OCI-LY7 (cell line): ENCODE measurements around the gene CREB3L1. TPM values are rescaled to one million over a fixed set of nuclear protein-coding genes. Genes with fewer than 3 reads are reported as not detected.
A peak's percentile ranks its signal among the peaks of the same experiment; 100 is the strongest.

Experiments used
- BruUV-seq: library from RNA; stranded (reverse); fragments of 400-500 nt; replicated peaks from 2 replicates; lab custom pipeline; 2021; lab: Mats Ljungman, UMichigan
- CTCF ChIA-PET: fragments of 300-600 bp; sonication (Branson Sonifier 250); formaldehyde crosslinking; loops from one replicate; lab custom pipeline; 2022; ENCODE audit warnings: antibody characterized with exemption; ENCODE audit not compliant: unreplicated experiment; lab: Charles Lee
- POLR2A ChIA-PET: fragments of 300-600 bp; sonication (Branson Sonifier 250); formaldehyde crosslinking; loops from one replicate; lab custom pipeline; 2022; ENCODE audit warnings: antibody characterized with exemption; lab: Charles Lee
- DNase-seq: peaks from one replicate; pipeline ENCODE4 v3.0.0-alpha.2; 2015; ENCODE audit warnings: low spot score
- H2AFZ ChIP-seq: fragments of 200-600 bp; sonication (generic), shearing (Covaris generic); 2 replicates; pipeline ENCODE4 v1.6.1; 2014; ENCODE audit warnings: mild to moderate bottlenecking, antibody characterized with exemption, low read length, moderate library complexity
- H3K27ac ChIP-seq: fragments of 200-600 bp; sonication (generic); 2 replicates; pipeline ENCODE4 v1.5.1; 2014; ENCODE audit warnings: mixed run types, low read depth, mild to moderate bottlenecking, moderate library complexity, low read length, inconsistent platforms; ENCODE audit not compliant: poor library complexity, severe bottlenecking
- H3K36me3 ChIP-seq: fragments of 200-600 bp; sonication (generic); 2 replicates; pipeline ENCODE4 v1.6.1; 2014; ENCODE audit warnings: mild to moderate bottlenecking, antibody characterized with exemption, low read length, moderate library complexity, mixed read lengths; ENCODE audit not compliant: insufficient read depth
- H3K4me1 ChIP-seq: fragments of 200-600 bp; sonication (generic); 2 replicates; pipeline ENCODE4 v1.5.1; 2014; ENCODE audit warnings: mild to moderate bottlenecking, low read length; ENCODE audit not compliant: insufficient read depth, poor library complexity, severe bottlenecking
- H3K4me2 ChIP-seq: fragments of 200-600 bp; sonication (generic); 2 replicates; pipeline ENCODE4 v1.6.1; 2014; ENCODE audit warnings: mild to moderate bottlenecking, low read length
- H3K4me3 ChIP-seq: fragments of 200-600 bp; sonication (generic); 2 replicates; pipeline ENCODE4 v1.5.1; 2014; ENCODE audit warnings: mild to moderate bottlenecking, low read depth, low read length; ENCODE audit not compliant: poor library complexity, severe bottlenecking
- H3K79me2 ChIP-seq: fragments of 200-600 bp; sonication (generic); 2 replicates; pipeline ENCODE4 v1.6.1; 2016; ENCODE audit warnings: low read depth, mild to moderate bottlenecking, low read length, moderate library complexity, mixed read lengths; ENCODE audit not compliant: insufficient read depth
- H3K9me2 ChIP-seq: fragments of 200-600 bp; sonication (generic); 2 replicates; pipeline ENCODE4 v1.6.1; 2016; ENCODE audit warnings: mild to moderate bottlenecking, low read length, mixed read lengths; ENCODE audit not compliant: insufficient read depth
- H3K9me3 ChIP-seq: fragments of 200-600 bp; sonication (generic); 2 replicates; pipeline ENCODE4 v1.6.1; 2014; ENCODE audit warnings: mild to moderate bottlenecking, mixed run types, low read length, mixed read lengths
- H4K20me1 ChIP-seq: fragments of 200-600 bp; sonication (generic); 2 replicates; pipeline ENCODE4 v1.6.1; 2014; ENCODE audit warnings: mild to moderate bottlenecking, antibody characterized with exemption, low read length, moderate library complexity, mixed read lengths; ENCODE audit not compliant: insufficient read depth
- EZH2phosphoT487 ChIP-seq: fragments of 200-600 bp; sonication (generic); IDR thresholded peaks from 2 replicates; pipeline ENCODE4 v1.6.1; 2018; ENCODE audit warnings: low read depth, borderline replicate concordance, mild to moderate bottlenecking, mixed run types, antibody characterized with exemption, low read length, moderate library complexity, mixed read lengths
- intact Hi-C: fragments of 100-400 bp; cut with micrococcal nuclease; formaldehyde crosslinking; loops from one replicate; pipeline ENCODE4 v1.10.0; 2022; ENCODE audit not compliant: unreplicated experiment
- total RNA-seq, 2 experiments: library from RNA; depleted of rRNA in 1 of 2; stranded (reverse); fragments of >200 nt in 1 of 2; shearing (Covaris generic) in 1 of 2; gene quantifications; 2 replicates each; pipeline ENCODE4 v1.2.3, GENCODE V29; 2014 to 2022
- TF ChIP-seq, protein P1 (sequence below): fragments of 200-600 bp; sonication (generic); conservative IDR thresholded peaks from 2 replicates; pipeline ENCODE4 v1.5.1; 2014; ENCODE audit warnings: mild to moderate bottlenecking, antibody characterized with exemption, low read length, moderate library complexity, mixed read lengths

Gene CREB3L1
- total RNA-seq, 2 experiments from 2014 or later: 0.17 TPM; not detected in 1

DNA sequence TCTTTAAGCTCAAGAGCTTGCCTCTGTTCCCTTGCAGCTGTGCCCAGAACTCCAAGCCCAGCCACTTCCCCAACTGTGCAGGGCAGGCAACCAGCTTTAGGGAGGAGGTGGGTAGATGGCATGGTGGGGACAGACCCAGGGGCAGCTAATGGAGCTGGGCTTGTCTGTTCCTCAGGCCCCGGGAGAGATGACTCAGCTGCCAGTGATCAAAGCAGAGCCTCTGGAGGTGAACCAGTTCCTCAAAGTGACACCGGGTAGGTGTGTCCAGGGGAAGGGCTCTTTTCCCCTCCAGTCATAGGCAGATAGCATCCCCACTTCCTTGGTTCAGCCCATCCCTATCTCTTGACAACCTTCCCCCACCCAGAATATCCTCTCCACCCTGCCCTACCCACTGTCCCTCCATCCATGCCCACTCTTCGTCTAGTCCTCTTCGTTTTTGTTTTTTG, 32.4 kb downstream of the CREB3L1 start:
- DNase-seq: peak; percentile 40
- no peak overlapping the region for H3K4me3 ChIP-seq
- H3K4me1 ChIP-seq: peaks cover 6% of the 10 kb centered on the region
- no peaks in the 10 kb centered on the region for H4K20me1 ChIP-seq
- H3K36me3 ChIP-seq: no peaks in the 10 kb centered on the region
- H3K9me3 ChIP-seq: no peaks in the 10 kb centered on the region
- H3K4me2 ChIP-seq: no peak overlapping the region
- H3K9me2 ChIP-seq: no peaks in the 10 kb centered on the region
- intact Hi-C loops: no loop called here
- POLR2A ChIA-PET: interaction anchor here (0.6 to 2.4 kb wide), 5 partner anchors 8 to 584 kb away, joined by 3 to 13 read pairs (median 9); no protein-coding TSS in a partner anchor
- no TSS peak for BruUV-seq
- CTCF ChIA-PET: interaction anchor here (0.7 to 4.5 kb wide), 5 partner anchors 9 to 71 kb away, joined by 3 to 22 read pairs (median 6); no protein-coding TSS in a partner anchor
- H3K79me2 ChIP-seq: no peaks in the 10 kb centered on the region
- no peak for TF ChIP-seq EZH2phosphoT487
- TF ChIP-seq, protein P1, sequence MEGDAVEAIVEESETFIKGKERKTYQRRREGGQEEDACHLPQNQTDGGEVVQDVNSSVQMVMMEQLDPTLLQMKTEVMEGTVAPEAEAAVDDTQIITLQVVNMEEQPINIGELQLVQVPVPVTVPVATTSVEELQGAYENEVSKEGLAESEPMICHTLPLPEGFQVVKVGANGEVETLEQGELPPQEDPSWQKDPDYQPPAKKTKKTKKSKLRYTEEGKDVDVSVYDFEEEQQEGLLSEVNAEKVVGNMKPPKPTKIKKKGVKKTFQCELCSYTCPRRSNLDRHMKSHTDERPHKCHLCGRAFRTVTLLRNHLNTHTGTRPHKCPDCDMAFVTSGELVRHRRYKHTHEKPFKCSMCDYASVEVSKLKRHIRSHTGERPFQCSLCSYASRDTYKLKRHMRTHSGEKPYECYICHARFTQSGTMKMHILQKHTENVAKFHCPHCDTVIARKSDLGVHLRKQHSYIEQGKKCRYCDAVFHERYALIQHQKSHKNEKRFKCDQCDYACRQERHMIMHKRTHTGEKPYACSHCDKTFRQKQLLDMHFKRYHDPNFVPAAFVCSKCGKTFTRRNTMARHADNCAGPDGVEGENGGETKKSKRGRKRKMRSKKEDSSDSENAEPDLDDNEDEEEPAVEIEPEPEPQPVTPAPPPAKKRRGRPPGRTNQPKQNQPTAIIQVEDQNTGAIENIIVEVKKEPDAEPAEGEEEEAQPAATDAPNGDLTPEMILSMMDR: no peak
- H2AFZ ChIP-seq: no peak overlapping the region
- H3K27ac ChIP-seq: no peak overlapping the region

DNA sequence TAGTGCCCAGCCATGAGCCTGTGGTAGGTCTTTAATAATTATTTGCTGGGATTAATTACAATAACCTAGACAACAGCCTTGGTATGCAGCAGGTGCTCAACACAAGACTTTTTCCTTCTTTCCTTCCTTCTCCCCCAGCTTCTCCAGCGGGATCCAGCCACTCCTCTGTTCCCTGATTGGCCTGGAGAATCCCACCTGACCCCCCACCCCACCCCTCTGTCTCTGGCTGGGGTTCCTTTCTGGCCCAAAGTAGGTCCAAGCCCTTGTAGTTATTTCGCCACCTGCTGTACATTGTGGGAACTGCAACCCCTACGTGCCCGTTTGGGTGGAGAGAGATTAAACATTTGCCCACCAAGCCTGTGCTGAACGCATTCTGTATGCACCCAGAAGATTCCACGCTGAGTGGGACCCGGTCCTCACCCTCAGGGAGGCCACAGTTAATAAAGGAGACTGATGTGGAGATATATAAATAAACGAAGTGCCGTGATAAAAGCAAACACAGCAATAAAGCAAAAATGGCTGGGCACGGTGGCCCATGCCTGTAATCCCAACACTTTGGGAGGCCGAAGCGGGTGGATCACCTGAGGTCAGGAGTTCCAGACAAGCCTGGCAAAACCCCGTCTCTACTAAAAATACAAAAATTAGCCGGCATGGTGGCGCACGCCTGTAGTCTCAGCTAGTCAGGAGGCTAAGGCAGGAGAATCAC, 37.7 kb downstream of the CREB3L1 start:
- H4K20me1 ChIP-seq: no peaks in the 10 kb centered on the region
- H2AFZ ChIP-seq: no peak overlapping the region
- DNase-seq: peak; percentile 79
- H3K27ac ChIP-seq: no peak overlapping the region
- BruUV-seq: no TSS peak
- no peak overlapping the region for H3K4me2 ChIP-seq
- intact Hi-C loops: loop anchor here (1.0 kb wide), 1 partner anchor 76 kb away; no protein-coding TSS in a partner anchor
- H3K36me3 ChIP-seq: no peaks in the 10 kb centered on the region
- H3K9me3 ChIP-seq: no peaks in the 10 kb centered on the region
- H3K79me2 ChIP-seq: no peaks in the 10 kb centered on the region
- peaks cover 14% of the 10 kb centered on the region for H3K4me1 ChIP-seq
- no peaks in the 10 kb centered on the region for H3K9me2 ChIP-seq
- no peak overlapping the region for H3K4me3 ChIP-seq
- CTCF ChIA-PET: interaction anchor here (1.1 kb wide), 1 partner anchor 77 kb away, joined by 3 read pairs; no protein-coding TSS in a partner anchor
- no peak for TF ChIP-seq EZH2phosphoT487
- TF ChIP-seq, protein P1: peak; percentile 93
- POLR2A ChIA-PET: interaction anchor here (4.1 kb wide), 1 partner anchor 72 kb away, joined by 24 read pairs; no protein-coding TSS in a partner anchor
